Hepatocyte (in vitro differentiated cells): Measurements from ENCODE around the gene COL11A2. TPM values are rescaled to one million over a fixed set of nuclear protein-coding genes. Genes with fewer than 3 reads are reported as not detected.

Experiments
- DNase-seq: peaks from one replicate; pipeline ENCODE4 v3.0.0-alpha.2; 2016; ENCODE audit warnings: low spot score
- H2AFZ ChIP-seq: fragments of 200-600 bp; sonication (generic); 2 replicates; pipeline ENCODE4 v1.6.0; 2016; ENCODE audit warnings: antibody characterized with exemption, mild to moderate bottlenecking
- H3K27ac ChIP-seq: fragments of 200-600 bp; sonication (generic); 2 replicates; pipeline ENCODE4 v1.5.1; 2016; ENCODE audit warnings: mild to moderate bottlenecking
- H3K27me3 ChIP-seq: fragments of 200-600 bp; sonication (generic); 2 replicates; pipeline ENCODE4 v1.6.1; 2016
- H3K36me3 ChIP-seq: fragments of 200-600 bp; sonication (generic); replicated peaks from 2 replicates; pipeline ENCODE4 v1.5.1; 2016; ENCODE audit warnings: low read depth; ENCODE audit not compliant: insufficient read depth
- H3K4me1 ChIP-seq: fragments of 200-600 bp; sonication (generic); 2 replicates; pipeline ENCODE4 v1.5.1; 2016; ENCODE audit warnings: mild to moderate bottlenecking, moderate library complexity; ENCODE audit not compliant: insufficient read depth
- H3K4me2 ChIP-seq: fragments of 200-600 bp; sonication (generic); 2 replicates; pipeline ENCODE4 v1.6.0; 2016
- H3K4me3 ChIP-seq: fragments of 200-600 bp; sonication (generic); 2 replicates; pipeline ENCODE4 v1.5.1; 2016; ENCODE audit warnings: mild to moderate bottlenecking
- H3K79me2 ChIP-seq: fragments of 200-600 bp; sonication (generic); 2 replicates; pipeline ENCODE4 v1.6.0; 2017; ENCODE audit warnings: mild to moderate bottlenecking
- H3K9me2 ChIP-seq: fragments of 200-600 bp; sonication (generic); replicated peaks from 2 replicates; pipeline ENCODE4 v1.6.0; 2017; ENCODE audit warnings: mild to moderate bottlenecking; ENCODE audit not compliant: insufficient read depth
- H3K9me3 ChIP-seq: fragments of 200-600 bp; sonication (generic); 2 replicates; pipeline ENCODE4 v1.5.1; 2016; ENCODE audit warnings: low read depth, mild to moderate bottlenecking
- H4K20me1 ChIP-seq: fragments of 200-600 bp; sonication (generic); 2 replicates; pipeline ENCODE4 v1.6.0; 2016; ENCODE audit warnings: mild to moderate bottlenecking; ENCODE audit not compliant: insufficient read depth, poor library complexity, severe bottlenecking
- CTCF ChIP-seq: fragments of 200-600 bp; sonication (generic); IDR thresholded peaks from 2 replicates; pipeline ENCODE4 v1.5.1; 2016; ENCODE audit warnings: antibody characterized with exemption, mild to moderate bottlenecking; ENCODE audit not compliant: poor library complexity
- EZH2 ChIP-seq: fragments of 200-600 bp; sonication (generic); IDR thresholded peaks from 2 replicates; pipeline ENCODE4 v1.6.1; 2016; ENCODE audit warnings: antibody characterized with exemption, mild to moderate bottlenecking, borderline replicate concordance
- EZH2phosphoT487 ChIP-seq: fragments of 200-600 bp; sonication (generic); IDR thresholded peaks from one replicate; pipeline ENCODE4 v1.6.1; 2018; ENCODE audit warnings: antibody characterized with exemption, mild to moderate bottlenecking, low read depth, moderate library complexity; ENCODE audit not compliant: unreplicated experiment, severe bottlenecking
- WGBS: methylation state at CpG from one replicate; pipeline ENCODE4 v1.1.6; 2016; ENCODE audit warnings: low lambda C conversion rate; ENCODE audit errors: missing lambda C conversion rate; 5-methylcytosine and 5-hydroxymethylcytosine counted together
- polyA plus RNA-seq: library from polyadenylated mRNA; unstranded; fragments of >200 nt; fragmentation: Nextera tagmentation; extraction: Ambion mirVana; gene quantifications from 2 replicates; pipeline ENCODE4 v1.2.1, GENCODE V29; 2016
- total RNA-seq: library from RNA; depleted of rRNA; stranded (reverse); fragments of >200 nt; gene quantifications from 2 replicates; pipeline ENCODE4 v1.2.3, GENCODE V29; 2014

COL11A2 gene
- total and polyA plus RNA-seq, 2 experiments from 2014 or later: 3.0 to 4.7 TPM

DNA sequence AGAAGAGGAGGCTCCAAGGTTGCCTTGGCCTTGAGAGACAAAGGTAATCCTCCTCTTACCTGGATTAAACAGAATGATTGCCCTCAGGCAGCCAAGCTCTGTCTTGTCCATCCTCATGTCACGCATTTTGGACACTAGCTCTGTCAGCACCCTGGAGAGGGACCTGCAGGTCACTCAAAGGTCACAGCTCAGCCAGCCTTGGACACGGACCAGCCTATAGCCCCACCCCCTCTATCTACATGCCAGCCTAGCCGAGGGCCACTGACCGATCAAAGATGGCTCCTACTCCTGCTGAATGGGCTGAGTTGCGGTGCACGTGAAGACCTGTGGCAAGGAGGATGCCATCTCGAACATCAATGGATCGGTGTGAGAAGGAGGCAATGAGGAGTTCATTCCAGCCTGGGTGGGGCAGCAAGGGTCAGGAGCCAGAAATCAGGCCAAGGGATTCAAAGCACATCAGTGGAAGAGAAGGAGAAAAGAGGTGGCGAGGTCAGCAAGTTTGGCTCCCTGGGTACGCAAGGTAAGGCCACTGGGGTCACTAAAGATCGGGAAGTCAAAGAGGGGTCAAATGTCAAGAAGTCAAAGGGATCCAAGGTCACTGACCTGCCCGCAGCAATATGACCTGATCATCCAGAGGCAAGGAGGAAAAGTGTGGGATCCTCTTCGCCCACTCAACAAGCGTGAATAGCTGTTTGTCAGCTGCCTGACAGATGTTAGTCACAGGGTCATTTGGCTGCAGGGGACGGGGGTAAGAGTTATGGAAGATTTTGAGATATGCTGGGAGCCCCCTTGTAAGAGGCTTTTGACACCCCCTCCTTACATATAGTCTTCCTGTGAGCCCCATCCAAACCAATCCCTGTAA, 3.3 kb upstream of the COL11A2 start:
- no peaks in the 10 kb centered on the region for H3K9me2 ChIP-seq
- 86% methylated on average over 15 of the region's 15 CpGs for WGBS
- TF ChIP-seq CTCF (no peak), EZH2phosphoT487 (no peak), EZH2 (no peak)
- DNase-seq: no peak
- peaks cover 30% of the 10 kb centered on the region for H3K79me2 ChIP-seq
- peaks cover 20% of the 10 kb centered on the region for H3K27me3 ChIP-seq
- H3K4me2 ChIP-seq: no peak overlapping the region
- no peak overlapping the region for H3K27ac ChIP-seq
- no peaks in the 10 kb centered on the region for H3K9me3 ChIP-seq
- H3K4me1 ChIP-seq: peaks cover 20% of the 10 kb centered on the region
- no peak overlapping the region for H2AFZ ChIP-seq
- H4K20me1 ChIP-seq: peaks cover 24% of the 10 kb centered on the region
- no peaks in the 10 kb centered on the region for H3K36me3 ChIP-seq
- no peak overlapping the region for H3K4me3 ChIP-seq

DNA sequence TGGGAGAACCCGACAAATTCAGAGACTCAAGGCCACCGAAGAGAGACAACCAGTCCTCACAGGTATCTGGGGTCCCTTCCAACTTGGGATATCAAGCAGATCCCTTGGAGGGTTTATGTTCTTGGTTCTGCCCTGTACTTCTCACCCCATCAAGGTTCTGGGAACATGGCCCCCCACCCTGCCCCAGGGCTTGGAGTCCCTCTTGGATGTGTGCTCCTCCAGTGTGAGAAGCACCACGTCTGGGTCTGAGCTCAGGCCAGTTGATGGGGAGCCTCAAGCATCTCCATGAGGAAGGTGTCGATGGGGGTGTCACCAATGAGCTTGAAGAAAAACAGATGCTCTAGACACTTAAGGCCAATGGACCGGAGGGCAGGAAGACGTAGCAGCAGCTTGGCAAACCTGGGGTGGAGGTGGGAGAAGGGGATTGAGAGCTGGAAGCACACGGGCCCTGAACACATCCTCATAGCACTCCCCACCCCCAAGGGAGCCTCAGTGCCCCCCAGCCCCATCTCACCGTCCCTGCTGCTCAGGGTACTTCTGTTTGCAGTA, 2.2 kb upstream of the COL11A2 start:
- Histone ChIP-seq H4K20me1 (peaks cover 22% of the 10 kb centered on the region), H3K36me3 (no peaks in the 10 kb centered on the region), H3K4me2 (no peak overlapping the region), H3K27ac (no peak overlapping the region), H3K79me2 (peaks cover 24% of the 10 kb centered on the region), H3K4me3 (no peak overlapping the region), H3K4me1 (peaks cover 20% of the 10 kb centered on the region), H3K9me3 (no peaks in the 10 kb centered on the region), H2AFZ (no peak overlapping the region), H3K27me3 (peaks cover 20% of the 10 kb centered on the region), H3K9me2 (no peaks in the 10 kb centered on the region)
- TF ChIP-seq EZH2phosphoT487: no peak
- TF ChIP-seq CTCF: no peak
- TF ChIP-seq EZH2: no peak
- 56% methylated on average over 7 of the region's 8 CpGs for WGBS
- DNase-seq: no peak

GRCh38 chr6:33193619-33194018, 1.4 kb upstream of the COL11A2 start:
- H3K9me2 ChIP-seq: no peaks in the 10 kb centered on the region
- 75% methylated on average over 6 of the region's 6 CpGs for WGBS
- peaks cover 13% of the 10 kb centered on the region for H3K4me1 ChIP-seq
- TF ChIP-seq EZH2 (no peak), EZH2phosphoT487 (no peak), CTCF (no peak)
- H3K27me3 ChIP-seq: peaks cover 20% of the 10 kb centered on the region
- H3K4me2 ChIP-seq: peak overlapping the region; percentile 93
- H3K4me3 ChIP-seq: no peak overlapping the region
- no peaks in the 10 kb centered on the region for H3K9me3 ChIP-seq
- peaks cover 16% of the 10 kb centered on the region for H3K79me2 ChIP-seq
- H3K36me3 ChIP-seq: no peaks in the 10 kb centered on the region
- peak overlapping the region; percentile 37 for H3K27ac ChIP-seq
- H2AFZ ChIP-seq: no peak overlapping the region
- no peak for DNase-seq
- H4K20me1 ChIP-seq: peaks cover 16% of the 10 kb centered on the region
